Kidney glomerular epithelial cell (primary cell): Measurements from ENCODE around the gene KCTD6.

ENCODE experiments used
- DNase-seq: peaks from one replicate; lab custom pipeline; 2025; lab: John Stamatoyannopoulos, UW

The KCTD6 gene

DNA sequence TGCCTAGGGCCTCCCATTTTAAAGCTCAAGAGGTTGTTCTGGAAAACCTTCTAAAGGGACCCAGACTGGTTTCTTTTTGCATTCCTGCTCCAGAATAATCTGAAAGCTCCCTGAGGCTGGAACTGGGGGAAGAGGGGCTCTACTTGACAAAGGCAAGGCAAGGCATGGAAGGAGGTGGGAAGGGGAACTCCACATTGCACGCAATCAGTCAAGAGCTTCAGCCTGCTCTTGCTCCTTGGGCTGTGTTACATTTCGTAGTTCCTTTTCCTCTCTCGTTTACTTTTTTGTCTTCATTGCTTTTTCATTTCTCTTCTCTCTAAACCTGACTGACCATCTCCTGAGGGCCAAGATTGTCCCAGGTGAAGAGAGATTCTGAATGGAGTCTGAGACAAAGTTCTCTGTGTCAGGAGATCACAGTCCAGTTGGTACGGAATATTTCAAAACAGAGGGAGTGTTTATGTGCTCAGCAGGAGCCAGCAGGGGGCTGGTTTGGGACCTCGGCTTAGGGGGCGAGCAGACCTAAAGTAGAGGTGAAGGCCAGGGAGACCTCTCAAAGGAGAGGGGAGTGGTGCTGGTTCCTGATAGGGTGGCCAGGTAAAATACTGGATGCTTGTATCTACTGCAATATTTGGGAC lies 6.0 kb upstream of the KCTD6 start:
- DNase-seq: no peak

DNA sequence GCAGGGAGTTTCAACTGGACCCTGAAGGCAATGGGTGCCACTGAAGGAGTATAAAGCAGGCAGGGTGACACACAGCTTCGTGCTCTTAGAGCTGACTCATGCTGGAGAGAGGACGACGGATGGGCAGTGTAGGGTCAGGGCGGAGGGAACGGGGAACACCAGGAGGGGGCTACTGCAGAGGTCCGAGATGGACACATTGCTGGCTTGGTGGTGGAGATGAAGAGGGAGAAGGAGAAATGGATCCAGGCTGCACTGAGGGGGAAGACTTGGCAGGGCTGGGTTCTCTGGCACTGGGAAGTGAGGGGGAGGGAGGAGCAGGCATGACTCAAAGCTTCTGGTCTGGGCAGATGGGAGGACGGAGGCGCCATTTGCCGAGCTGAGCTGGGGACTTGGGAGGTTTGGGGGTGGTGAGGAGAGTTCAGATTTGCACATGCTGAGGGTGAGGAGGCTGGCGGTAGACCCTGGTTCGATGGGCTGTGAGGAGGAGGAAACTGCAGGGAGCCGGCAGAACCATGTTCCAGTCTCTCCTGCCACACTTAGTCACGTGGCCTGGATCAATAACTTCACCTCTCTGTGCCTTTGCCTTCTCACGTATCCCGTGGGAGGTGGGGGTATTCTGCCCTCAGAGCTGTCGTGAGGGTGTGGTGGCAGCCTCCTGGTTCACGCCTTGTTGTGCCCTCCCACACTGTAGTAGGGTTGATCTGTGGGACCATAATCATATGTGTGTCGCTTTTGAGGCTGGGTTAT lies 4.6 kb upstream of the KCTD6 start:
- peak; percentile 10 for DNase-seq

DNA sequence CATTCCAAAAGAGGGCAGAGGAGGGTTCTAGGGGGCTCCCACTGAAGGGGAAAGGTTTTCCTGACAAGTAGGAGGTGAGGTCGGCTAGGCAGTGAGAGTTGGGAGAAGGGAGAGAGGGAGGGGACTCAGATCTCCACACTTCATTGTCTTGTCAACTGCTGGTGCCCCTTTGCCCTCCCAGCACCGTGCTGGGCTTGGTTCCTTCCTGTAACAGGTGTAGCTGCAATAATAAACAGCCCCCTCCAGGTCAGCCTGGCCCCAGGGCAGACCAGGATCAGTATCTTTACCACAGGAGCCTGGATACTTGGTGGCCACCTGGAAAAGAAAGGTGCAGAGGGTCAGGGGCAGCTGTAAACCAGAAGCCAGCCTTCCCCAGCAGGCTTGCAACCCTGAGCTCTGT lies 2.9 kb upstream of the KCTD6 start:
- DNase-seq: no peak

DNA sequence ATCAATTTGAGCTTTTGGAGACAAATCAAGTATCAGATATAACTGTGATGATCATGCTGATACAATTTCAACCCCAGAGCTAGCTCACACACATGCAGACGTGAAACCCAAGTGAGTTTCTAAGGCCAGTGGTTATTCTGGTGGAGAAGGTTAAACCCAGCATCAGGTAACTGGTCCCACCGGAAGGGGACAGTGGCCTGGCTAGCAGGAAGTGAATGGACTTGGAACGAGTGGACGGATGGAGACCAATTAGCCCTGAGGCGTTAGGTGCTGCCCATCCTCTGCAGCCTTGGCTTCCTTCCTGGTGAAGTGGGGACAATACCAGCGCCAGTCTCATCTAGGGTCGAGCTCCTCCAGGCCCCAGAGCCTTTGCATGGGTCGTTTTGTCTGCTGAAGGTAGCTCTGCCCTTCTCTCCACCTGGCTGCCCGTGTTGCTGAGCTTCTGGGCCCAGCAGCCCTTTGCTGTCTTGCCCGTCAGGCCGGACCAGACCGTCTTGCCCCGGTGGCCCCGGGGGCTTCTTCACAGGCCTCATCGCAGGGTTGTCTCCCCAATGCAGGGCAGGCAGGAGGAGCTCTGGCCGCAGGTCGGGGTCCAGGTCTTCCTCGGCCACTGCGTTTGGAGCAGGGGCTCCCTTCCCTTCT lies 915 bp upstream of the KCTD6 start:
- DNase-seq: no peak

DNA sequence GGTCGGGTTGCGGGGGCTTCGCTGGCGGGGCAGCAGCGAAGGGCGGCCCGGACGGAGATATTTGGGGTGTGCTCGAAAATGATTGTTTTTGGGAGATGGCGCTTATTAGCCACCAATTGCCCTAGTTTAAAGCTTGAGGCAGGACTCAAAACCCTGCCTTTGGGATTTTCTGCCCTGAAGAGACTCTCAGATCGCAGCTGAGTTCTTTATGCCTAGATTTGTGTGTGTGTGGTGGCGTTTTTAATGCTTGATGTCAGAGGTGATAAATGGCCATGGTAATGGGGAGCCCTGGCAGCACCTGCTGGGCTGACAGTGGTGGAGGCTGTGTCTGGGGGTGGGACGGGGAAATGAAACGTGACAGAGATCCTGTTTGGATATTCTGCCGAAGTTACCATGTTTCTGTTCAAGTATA lies 604 bp downstream of the KCTD6 start:
- DNase-seq: peak; percentile 2

DNA sequence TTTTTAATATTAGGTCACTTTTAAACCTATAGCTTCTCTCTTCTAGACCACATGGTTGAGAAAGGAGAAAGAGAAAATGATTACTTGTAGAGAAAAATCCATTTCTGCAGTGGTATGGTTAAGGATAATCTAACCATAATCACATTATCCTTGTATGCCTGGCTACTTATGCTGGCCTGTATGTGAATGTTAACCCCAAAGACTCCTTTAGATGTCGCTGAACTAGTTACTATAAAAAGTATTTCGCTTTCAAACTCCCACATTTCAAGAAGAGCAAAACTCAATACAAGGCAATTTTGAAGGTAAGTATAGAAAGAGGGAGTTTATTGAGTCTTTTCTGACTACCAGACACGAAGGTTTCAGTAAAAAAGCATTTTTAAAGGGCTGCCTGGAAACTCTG lies 2.2 kb downstream of the KCTD6 start:
- peak; percentile 5 for DNase-seq

DNA sequence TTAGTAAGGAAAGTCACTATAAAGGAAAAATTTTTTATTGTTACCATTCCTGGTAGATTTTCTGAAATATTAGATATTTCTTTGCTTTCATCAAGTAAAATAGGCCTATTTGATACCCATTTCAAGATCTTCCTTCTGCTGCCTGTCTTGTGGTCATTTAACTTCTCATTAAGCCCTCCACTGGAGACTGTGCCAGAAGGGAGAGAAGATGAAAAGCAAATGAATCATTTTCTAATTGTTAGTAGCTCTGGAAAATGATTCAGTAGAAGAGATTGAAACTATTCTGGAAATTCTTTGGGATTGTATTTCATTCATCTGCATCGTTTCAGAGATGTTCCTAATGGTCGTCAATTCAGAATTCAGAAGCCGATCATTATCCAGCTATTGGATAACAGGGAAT lies 3.2 kb downstream of the KCTD6 start:
- peak; percentile 18 for DNase-seq

DNA sequence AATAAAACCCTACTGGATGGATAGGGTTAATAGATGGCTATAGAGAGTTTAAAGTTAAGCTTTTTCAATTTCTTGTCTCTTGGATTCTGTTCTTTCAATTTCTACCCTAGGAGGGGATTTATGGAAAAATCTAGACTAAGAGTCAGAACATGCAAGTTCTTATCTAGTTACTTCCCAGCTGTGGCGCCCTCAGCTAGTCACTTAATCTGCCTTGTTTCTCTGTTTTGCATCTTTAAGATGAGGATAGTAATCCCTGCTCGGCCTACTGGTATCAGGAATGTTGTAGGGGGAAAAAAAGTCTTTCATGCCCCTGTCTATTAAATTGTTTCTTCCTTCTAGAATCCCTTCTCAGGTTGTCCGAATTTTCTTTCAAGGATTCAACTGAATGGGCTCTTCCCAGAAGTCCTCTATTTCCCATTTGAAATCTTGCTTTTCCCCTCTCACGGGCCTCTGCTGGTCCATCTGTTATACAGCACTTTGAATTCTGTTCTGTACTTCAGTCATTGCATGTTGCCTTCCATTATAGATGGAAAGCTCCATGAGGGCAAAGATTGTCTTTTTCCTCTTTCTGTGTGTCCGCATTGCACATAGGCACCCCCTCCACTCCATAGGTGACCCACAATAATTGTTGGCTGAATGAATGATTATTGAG lies 4.4 kb downstream of the KCTD6 start:
- no peak for DNase-seq

DNA sequence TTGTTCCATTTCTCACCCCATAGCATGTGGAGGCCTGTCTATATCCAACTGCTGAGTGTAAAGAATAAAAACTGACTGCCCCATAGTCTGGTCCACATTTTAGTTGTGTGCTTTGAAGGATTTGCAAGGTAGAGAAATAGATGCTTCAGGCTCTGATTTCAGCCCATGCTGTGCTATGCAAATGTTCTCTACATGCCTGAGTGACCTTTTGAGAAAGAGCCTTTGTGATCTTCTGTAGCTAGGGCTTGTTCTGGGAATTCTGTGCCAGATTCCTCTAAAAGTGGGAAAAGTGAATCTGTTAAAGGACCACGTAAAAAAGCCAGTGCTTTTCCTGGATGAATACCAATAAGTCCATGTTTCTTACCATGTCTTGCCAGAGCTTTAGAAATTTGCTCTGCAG lies 5.2 kb downstream of the KCTD6 start:
- DNase-seq: peak; percentile 3

DNA sequence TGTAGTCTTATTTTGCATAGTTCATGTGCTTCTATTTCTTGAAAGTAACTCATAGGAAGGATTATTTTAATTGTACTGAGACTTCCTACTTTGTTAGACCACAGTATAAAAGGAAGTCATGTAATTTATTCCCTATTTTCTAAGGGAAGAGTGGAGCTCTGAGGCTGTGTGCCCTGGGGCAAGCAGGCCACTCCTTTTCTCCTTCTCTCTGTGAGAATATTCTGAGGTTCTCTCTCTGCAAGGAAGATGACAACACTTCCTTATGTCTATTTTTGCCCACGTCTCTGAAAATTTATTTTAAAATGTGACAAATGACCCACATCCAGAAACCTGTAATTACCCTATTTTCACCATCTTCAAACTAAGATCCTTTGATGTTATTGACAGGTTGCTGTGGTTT lies 11.0 kb downstream of the KCTD6 start:
- no peak for DNase-seq

DNA sequence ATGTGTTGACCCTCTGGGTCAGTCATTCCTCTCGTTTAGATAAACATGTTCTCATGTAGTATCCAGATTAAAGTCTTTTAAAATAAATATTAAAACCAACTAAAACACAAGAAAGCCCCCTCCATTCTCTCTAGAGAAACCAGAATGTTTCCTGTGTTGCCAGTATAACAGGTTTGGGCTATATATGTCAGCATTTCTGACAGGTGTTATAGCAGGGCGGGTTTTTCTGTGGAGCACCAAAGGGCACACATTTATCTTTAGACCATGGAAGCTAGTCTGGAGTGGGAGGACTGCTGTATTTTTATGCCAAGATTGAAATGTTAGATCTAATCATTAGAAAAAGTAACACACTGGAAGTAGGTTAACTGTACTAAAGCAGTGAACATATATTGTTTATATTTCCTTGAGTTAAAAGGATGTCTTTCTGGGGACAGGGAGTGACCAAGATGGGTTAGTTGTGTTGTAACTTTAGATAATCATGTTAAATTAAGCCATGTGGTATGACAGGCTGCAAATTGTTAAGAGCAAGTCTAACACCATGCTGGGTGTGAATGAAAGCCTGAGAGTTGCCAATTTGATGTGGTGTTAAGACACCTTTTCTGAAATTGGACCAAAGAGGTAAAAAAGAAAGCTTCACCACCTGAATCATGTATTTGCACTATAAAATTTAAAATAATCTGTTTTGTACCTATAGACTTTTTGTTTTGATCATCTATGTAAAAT lies 15.6 kb downstream of the KCTD6 start:
- no peak for DNase-seq

DNA sequence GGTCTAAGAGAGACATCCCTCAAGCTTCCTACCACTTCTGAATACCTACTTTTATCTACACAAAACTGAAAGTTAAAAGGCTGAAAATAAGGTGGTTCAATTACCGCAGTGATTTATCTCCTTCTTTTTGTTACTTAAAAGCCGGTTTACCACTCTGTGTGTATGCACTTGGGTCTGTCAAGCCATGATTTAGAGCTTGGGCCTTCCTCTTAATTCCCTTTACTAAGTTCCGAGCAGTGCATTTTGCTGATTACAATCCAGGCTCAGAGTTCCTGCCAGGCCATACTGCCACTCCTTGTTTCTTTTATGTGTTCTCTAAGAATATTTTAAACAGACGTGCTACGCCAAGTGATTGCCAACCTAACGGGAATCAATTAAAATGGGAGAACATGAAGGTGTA lies 16.5 kb downstream of the KCTD6 start:
- no peak for DNase-seq

DNA sequence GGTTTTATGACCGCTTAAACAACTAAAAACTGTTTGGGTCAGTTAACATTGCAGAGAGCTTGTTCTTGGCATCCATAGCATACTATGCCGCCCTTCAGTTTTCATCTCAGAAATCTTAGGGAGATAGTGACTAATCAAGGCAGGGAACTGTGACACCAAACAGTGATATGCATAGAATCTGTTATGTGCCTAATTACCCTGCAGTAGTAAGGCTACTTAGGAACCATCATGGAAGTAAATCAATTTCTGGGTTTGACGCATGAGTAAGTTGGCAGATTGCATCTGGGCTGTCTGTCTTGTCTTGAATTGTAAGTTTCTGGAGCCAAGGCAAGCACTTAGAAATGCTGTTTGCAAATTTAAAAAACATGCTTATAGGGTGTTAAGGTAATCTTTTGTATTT lies 22.5 kb downstream of the KCTD6 start:
- DNase-seq: no peak

DNA sequence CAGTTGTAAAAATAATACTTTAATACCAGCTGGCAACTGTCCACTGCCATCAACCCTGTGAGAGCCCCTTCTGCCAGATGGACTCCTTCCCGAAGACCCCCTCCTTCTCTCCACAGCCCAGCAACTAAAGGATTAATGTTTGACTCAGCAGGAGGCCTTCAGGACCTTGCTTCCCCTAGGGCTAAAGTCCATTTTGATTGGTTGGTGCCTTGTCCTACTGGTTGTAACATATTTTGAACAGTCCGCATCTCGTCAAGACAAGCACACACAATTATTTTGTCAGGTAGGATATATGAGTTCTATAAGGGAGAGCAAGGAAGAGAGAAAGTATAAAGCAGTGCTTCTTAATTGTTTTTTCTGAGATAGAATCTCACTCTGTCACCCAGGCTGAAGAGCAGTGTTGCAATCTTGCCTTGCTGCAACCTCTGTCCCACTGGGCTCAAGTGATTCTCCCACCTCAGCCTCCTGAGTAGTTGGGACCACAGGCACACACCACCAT lies 26.4 kb downstream of the KCTD6 start:
- no peak for DNase-seq

DNA sequence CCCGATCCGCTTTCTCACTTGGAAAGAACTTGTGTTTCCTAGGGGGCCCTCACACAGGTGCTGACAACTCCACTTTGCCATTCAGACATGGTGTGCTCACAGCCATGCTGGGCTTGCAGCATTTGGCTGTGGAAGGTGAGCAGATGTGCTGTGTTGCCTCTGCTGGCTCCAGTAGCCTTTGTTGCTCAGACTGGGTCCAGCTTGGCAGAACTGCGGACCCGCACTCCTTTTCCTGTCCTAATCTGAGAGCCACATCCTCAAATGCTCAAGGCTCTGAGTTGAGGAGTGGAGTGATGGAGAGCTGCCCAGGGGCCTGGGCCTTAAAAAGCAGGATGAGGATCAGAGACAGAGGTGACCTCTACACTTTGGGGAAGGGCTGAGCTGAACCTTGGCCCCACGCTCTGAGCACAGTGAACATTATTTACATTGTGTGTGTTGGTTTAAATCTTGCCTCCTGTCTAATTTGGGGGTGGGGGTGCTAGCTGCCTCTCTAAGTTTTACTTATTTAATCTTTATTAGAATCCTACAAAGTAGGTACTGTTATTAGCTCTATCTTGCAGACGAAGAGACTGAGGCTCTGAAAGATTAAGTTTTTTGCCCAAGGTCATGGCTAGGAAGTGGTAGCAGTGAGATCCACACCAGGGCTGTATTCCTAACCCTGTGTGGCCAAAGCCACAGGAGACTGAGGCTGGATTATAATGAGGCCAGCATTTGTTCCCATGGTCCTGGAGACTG lies 27.9 kb downstream of the KCTD6 start:
- no peak for DNase-seq

DNA sequence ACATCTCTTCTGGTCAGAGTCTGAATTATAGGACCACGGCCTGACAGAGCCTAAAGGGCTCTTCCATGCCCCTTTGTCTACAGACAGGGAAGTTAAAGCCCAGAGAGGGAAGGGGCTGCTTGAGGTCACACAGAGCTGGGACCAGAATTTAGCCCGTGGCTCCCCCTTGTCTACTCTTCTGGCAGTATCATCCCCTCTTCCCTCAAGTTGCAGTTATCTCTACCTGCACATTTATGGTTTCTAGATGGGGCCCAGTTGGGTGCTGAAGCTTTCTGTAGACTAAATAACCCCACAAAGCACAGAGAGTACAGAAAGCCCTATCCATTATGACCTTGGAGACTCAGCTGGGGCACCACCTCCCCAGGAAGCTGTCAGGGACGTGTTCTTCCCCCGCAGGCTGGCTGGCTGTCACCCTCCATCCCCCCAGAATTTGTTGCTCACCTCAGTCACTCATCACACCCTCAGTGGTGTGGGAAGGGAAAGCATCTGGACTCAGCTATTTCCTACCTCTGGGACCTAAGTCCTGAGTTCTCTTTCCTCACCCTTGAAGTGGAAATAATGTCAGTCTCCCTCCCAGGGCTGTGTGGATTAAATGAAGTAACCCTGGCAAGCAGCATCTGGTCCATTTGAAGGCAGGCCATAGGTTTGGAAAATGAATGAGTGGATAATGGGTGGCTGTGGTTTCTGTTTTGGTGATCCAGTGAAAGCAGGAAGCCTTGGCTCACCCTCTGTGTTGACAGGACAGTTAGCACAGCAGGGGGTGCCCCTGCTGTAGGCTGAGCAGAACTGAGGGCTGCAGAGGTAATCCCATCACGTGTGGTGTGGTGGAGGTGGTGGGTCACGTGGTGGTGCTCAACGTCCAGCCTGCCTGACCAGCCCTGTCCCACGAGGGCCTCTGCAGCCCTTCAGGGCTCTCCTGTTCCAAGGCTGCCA lies 28.8 kb downstream of the KCTD6 start:
- no peak for DNase-seq

DNA sequence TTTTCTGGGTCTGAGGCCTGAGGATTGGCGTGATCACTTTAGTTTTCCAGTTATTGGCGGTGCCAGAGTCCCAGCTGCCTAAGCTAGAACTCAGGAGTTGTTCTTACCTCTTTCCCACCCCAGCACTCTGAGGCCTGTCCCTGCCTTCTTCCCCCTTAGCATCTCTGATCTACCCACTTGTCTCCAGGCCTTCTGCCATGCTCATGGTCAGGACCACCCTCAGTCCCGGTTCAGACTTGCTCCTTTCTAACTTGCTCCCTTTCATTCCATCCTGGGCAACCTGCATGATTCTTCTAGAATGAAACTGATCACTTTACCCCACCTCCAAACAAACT lies 29.4 kb downstream of the KCTD6 start:
- DNase-seq: no peak

DNA sequence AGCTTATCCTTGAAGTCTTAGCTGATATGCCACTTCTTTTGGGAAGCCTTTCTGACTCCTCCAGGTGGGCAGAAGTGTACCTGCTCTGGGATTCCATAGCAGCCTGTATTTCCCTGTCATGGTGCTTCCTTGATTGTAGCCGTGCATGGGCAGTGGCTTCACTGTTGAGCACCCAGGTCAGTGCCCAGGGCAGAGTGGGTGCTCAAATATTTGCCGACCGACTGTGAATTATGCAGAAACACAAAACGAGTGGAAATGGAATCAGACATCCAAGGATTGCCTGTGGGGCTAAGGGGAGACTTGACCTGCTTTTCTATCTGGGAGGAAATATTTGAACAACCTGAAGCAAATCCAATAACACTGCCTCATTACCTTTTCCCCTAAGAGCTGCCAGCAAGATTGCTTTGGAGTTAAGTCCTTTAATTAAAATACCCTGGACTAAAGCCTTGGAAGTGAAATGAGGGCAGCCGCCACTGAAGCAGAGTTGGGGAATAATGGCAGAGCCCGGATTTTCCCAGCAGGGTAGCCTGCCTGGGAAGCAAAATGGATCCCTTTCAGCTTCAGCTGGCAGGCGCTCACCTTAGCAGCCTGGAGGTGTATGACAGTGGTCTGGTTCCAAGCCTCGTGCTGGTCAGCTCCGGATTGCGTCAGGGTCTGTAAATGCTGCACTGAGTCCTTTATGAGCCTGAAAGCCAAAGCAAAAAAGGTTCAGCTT lies 30.2 kb downstream of the KCTD6 start:
- DNase-seq: no peak

DNA sequence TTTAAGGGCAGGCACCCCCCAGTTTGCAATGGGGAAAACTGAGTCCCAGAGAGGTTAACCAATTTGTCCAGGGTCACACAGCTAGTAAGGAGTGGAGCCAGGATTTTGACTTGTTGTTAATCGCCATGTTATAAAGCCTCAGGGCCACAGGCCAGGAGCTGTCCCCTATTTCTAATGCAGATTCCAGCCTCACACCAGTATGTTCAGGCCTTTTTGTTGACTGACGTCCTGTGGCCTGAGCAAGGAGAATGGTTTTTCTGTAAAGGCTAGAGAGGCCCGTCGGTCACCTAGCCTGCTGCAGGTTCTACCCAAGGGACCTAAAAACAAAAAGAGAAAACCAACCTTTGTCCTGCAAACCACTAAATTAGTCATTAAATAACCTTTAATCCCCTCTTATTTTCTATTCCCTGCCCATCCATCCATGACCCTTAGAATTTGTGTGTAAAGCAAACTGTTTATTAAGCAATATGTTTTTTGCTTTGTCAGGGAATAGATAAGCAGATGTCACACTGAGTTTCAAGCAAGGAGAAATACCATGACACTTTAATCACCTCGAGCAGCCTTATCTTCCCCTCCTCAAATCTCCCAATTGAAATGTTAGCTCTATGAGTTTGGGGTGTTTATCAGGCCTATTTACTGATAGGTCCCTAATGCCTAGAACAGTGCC lies 31.0 kb downstream of the KCTD6 start:
- no peak for DNase-seq
